Esophagus muscularis mucosa (tissue), 4 donors: ENCODE measurements around the gene DLK1.

Experiments used
- EP300 ChIP-seq: sonication (generic); formaldehyde crosslinking; IDR thresholded peaks from one replicate; pipeline ENCODE4 v1.6.1; 2017; ENCODE audit warnings: antibody characterized with exemption
- POLR2A ChIP-seq: fragments of 450-650 bp; IDR thresholded peaks from one replicate; pipeline ENCODE4 v1.6.1; 2017; ENCODE audit warnings: antibody characterized with exemption, moderate library complexity, mild to moderate bottlenecking, low read depth
- TF ChIP-seq, protein P1 (sequence below), 3 experiments: fragments of 200-600 bp in 2 of 3; fragments of 450-650 bp in 1 of 3; sonication (generic) in 2 of 3; IDR thresholded peaks; one replicate each; pipeline ENCODE4 v1.5.1; 2017 to 2019; ENCODE audit warnings: antibody characterized with exemption in 3 of 3, mild to moderate bottlenecking in 2 of 3, moderate library complexity in 1 of 3

DNA sequence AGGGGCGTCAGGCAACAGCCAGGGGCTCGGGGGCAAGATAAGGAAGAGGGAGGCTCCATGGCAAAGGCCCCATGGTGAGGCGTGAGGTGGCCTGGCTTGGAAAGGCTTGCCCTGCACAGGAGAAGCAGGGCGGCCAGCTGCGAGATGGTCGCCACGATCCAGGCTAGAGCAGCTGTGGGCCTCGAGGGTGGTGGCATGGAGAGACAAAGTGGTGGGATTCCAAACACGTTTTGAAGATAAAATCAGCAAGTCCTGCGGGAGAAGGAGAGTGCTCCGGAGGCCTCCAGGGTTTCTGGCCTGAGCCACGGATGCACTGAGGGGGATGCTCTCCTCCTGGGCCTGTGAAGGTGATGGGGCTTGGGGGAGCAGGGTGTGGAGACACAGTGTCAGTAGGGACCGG is 20.5 kb upstream of the DLK1 start:
- TF ChIP-seq, protein P1, sequence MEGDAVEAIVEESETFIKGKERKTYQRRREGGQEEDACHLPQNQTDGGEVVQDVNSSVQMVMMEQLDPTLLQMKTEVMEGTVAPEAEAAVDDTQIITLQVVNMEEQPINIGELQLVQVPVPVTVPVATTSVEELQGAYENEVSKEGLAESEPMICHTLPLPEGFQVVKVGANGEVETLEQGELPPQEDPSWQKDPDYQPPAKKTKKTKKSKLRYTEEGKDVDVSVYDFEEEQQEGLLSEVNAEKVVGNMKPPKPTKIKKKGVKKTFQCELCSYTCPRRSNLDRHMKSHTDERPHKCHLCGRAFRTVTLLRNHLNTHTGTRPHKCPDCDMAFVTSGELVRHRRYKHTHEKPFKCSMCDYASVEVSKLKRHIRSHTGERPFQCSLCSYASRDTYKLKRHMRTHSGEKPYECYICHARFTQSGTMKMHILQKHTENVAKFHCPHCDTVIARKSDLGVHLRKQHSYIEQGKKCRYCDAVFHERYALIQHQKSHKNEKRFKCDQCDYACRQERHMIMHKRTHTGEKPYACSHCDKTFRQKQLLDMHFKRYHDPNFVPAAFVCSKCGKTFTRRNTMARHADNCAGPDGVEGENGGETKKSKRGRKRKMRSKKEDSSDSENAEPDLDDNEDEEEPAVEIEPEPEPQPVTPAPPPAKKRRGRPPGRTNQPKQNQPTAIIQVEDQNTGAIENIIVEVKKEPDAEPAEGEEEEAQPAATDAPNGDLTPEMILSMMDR (IDR thresholded peaks at IDR 0.05) = no peak
- TF ChIP-seq EP300 = no peak
- no peak for TF ChIP-seq POLR2A
